Cardiac muscle cell (in vitro differentiated cells and primary cell): ENCODE results near the gene NUDCD2. TPM values are rescaled to one million over a fixed set of nuclear protein-coding genes. Genes with fewer than 3 reads are reported as not detected.
A peak's percentile ranks its signal among the peaks of the same experiment; 100 is the strongest.
"Not testable (repeated sequence)": the region's sequence is repeated elsewhere in the genome, so short reads cannot be mapped to it uniquely, and the experiment has no call there.

ENCODE experiments used
- DNase-seq, 2 donors: peaks; one replicate each; pipeline versions ENCODE4 v3.0.0 to v3.0.0-alpha.2; 2010 to 2017; ENCODE audit warnings: low read depth in 1 of 2, low spot score in 1 of 2
- H3K27ac ChIP-seq: fragments of 200-600 bp; sonication (generic); 2 replicates; pipeline ENCODE4 v1.5.1; 2016
- H3K27me3 ChIP-seq: fragments of 200-600 bp; sonication (generic); 2 replicates; pipeline ENCODE4 v1.6.0; 2016; ENCODE audit warnings: control low read depth
- H3K36me3 ChIP-seq: fragments of 200-600 bp; sonication (generic); 2 replicates; pipeline ENCODE4 v1.5.1; 2016; ENCODE audit warnings: control low read depth
- H3K4me1 ChIP-seq: fragments of 200-600 bp; sonication (generic); 2 replicates; pipeline ENCODE4 v1.8.1; 2017; ENCODE audit warnings: low read depth, mild to moderate bottlenecking, mixed run types
- H3K4me3 ChIP-seq: fragments of 200-600 bp; sonication (generic); 2 replicates; pipeline ENCODE4 v1.5.1; 2016; ENCODE audit warnings: mild to moderate bottlenecking
- H3K9me3 ChIP-seq: fragments of 200-600 bp; sonication (generic); 2 replicates; pipeline ENCODE4 v1.5.1; 2017; ENCODE audit warnings: low read depth, mild to moderate bottlenecking, control low read depth
- CTCF ChIP-seq: IDR thresholded peaks from 2 replicates; pipeline ENCODE4 v1.5.1; 2012; ENCODE audit warnings: low read depth, mild to moderate bottlenecking, low read length
- polyA plus RNA-seq: library from polyadenylated mRNA; unstranded; fragments of >200 nt; fragmentation: Nextera tagmentation; extraction: Ambion mirVana; gene quantifications from 2 replicates; pipeline ENCODE4 v1.2.1, GENCODE V29; 2016
- total RNA-seq: library from RNA; depleted of rRNA; stranded (reverse); fragments of >200 nt; gene quantifications from 2 replicates; pipeline ENCODE4 v1.2.3, GENCODE V29; 2016

Gene NUDCD2
- total and polyA plus RNA-seq, 2 experiments from 2014 or later, result 16.5 to 78.6 TPM

GRCh38 chr5:163432544-163432943, 27.4 kb downstream of the NUDCD2 start:
- no peak for DNase-seq
- Histone ChIP-seq H3K36me3 (no peaks in the 10 kb centered on the region), H3K9me3 (no peaks in the 10 kb centered on the region), H3K4me3 (no peak overlapping the region), H3K4me1 (peaks cover 5% of the 10 kb centered on the region), H3K27me3 (no peaks in the 10 kb centered on the region), H3K27ac (no peak overlapping the region)
- TF ChIP-seq CTCF, result no peak

- not testable (repeated sequence) for H3K4me1 ChIP-seq, H3K27ac ChIP-seq, H3K9me3 ChIP-seq, H3K27me3 ChIP-seq, DNase-seq, H3K36me3 ChIP-seq, H3K4me3 ChIP-seq
Measured at GRCh38 chr5:163426128-163426527, 33.8 kb downstream of the NUDCD2 start.

DNA sequence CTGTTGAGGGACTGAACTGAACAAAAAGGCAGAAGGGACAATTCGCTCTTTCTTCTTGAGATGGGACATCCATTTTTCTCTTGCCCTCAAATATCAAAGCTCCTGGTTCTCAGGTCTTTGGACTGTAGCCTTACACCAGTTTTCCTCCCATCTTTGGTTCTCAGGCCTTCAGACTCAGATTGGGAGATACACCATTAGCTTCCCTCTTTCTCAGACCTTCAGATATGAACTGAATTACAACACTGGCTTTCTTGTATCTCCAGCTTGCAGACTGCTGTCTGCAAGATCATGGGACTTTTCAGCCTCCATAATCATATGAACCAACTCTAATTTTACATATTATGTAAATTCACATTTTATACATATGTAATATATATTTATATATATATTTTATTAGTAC, 35.1 kb downstream of the NUDCD2 start:
- Histone ChIP-seq H3K27ac (no peak overlapping the region), H3K27me3 (no peaks in the 10 kb centered on the region), H3K9me3 (no peaks in the 10 kb centered on the region), H3K4me1 (no peaks in the 10 kb centered on the region), H3K36me3 (no peaks in the 10 kb centered on the region), H3K4me3 (no peak overlapping the region)
- no peak for TF ChIP-seq CTCF
- DNase-seq, result no peak

DNA sequence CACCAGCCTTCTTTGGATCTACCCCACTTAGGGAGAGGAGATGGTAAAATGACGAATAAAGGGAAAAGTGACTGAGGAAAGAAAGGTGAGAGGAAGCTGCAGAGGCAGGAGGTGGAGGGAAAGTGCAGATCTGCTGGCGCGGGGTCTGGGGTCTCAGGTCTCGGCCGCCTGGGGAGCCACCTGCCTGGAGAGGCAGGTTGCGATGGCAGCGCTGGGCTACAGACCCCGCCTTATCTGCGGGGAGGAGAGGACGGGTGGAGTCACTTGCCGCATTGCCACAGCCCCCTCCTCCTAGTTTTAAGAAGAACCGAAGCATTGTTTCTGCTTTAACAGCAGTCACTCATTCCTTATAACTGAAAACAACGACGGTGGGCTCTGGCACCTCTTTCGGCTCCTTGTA, 44.2 kb downstream of the NUDCD2 start:
- H3K36me3 ChIP-seq, H3K4me3 ChIP-seq, H3K9me3 ChIP-seq, DNase-seq, H3K27ac ChIP-seq, H3K27me3 ChIP-seq, H3K4me1 ChIP-seq: not testable (repeated sequence)

DNA sequence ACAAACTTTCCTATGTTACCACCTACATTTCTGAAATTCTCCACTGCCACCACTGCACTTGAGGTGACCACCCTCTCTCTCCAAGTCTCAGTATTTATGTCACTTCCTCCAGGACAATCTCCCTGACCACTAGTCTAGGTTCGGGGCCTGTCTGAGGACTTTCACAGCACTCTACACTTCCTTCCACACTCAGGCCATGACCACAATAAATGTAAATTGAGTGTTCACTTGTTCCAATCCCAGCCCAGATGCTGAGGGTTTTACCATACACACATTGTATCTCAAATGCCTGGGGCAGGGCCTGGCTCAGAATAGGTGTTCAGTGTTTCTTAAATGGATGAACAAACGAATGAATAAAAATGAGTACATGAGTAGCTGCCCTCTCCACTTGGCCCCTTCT, 49.4 kb downstream of the NUDCD2 start:
- H3K9me3 ChIP-seq, result no peaks in the 10 kb centered on the region
- no peaks in the 10 kb centered on the region for H3K27me3 ChIP-seq
- TF ChIP-seq CTCF, result no peak

DNA sequence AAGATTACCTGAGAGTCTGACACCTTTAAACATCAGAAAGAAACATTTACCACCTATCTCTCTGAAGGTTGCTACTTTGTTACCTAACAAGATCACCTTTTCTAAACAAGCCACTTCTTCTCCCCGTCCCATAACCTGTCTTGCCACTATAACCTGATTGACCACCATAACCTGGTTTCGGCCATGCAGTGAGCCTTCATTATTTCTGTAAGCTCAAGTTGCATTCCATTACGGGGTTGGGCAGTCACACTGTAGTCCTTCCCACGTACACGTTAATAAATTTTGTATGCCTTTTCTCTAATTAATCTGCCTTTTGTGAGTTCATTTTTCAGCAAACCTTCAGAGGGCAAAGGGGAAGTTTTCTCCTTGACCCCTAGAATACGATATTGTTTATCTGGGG, 50.5 kb downstream of the NUDCD2 start:
- Histone ChIP-seq H3K4me1 (no peaks in the 10 kb centered on the region), H3K4me3 (no peak overlapping the region), H3K36me3 (no peaks in the 10 kb centered on the region), H3K27me3 (no peaks in the 10 kb centered on the region), H3K9me3 (no peaks in the 10 kb centered on the region), H3K27ac (no peak overlapping the region)
- TF ChIP-seq CTCF, result no peak
- no peak for DNase-seq

More for the DNA sequence above, 49.4 kb downstream of the NUDCD2 start:
- Histone ChIP-seq H3K4me1 (no peaks in the 10 kb centered on the region), H3K4me3 (no peak overlapping the region), H3K27ac (no peak overlapping the region), H3K36me3 (no peaks in the 10 kb centered on the region)
- DNase-seq, result no peak

- no peaks in the 10 kb centered on the region for H3K27me3 ChIP-seq
- H3K36me3 ChIP-seq, result no peaks in the 10 kb centered on the region
- peak; percentile 84 for TF ChIP-seq CTCF
- no peak overlapping the region for H3K27ac ChIP-seq
- H3K9me3 ChIP-seq, result no peaks in the 10 kb centered on the region
- H3K4me3 ChIP-seq, result no peak overlapping the region
- peak; percentile 57 to 90 for DNase-seq
- no peaks in the 10 kb centered on the region for H3K4me1 ChIP-seq
Measured at GRCh38 chr5:163408311-163408923, 51.5 kb downstream of the NUDCD2 start.
